Ovary (tissue), 3 donors: ENCODE results near the gene BORCS6.

Experiments used
- CTCF ChIP-seq, 3 donors: fragments of 450-650 bp in 2 of 3; fragments of 200-600 bp in 1 of 3; IDR thresholded peaks; one replicate each; pipeline versions ENCODE4 v1.5.1 to v1.8.0; 2016 to 2022; ENCODE audit warnings: antibody characterized with exemption in 3 of 3, mild to moderate bottlenecking in 1 of 3
- EP300 ChIP-seq: sonication (generic); formaldehyde crosslinking; IDR thresholded peaks from one replicate; pipeline ENCODE4 v1.6.1; 2017; ENCODE audit warnings: antibody characterized with exemption
- POLR2A ChIP-seq: fragments of 450-650 bp; IDR thresholded peaks from one replicate; pipeline ENCODE4 v1.6.1; 2017; ENCODE audit warnings: antibody characterized with exemption, mild to moderate bottlenecking, moderate library complexity
- donor health status: DM: no; HTN: no; CAD: no.

- TF ChIP-seq CTCF (IDR thresholded peaks at IDR 0.05): no peak
- no peak for TF ChIP-seq POLR2A
- TF ChIP-seq EP300: no peak
Measured at GRCh38 chr17:8189041-8189710, 804 bp downstream of the BORCS6 start.
